ENCODE data around the gene ACTR6. TPM values are rescaled to one million over a fixed set of nuclear protein-coding genes. Genes with fewer than 3 reads are reported as not detected.
"Not testable (repeated sequence)": the region's sequence is repeated elsewhere in the genome, so short reads cannot be mapped to it uniquely, and the experiment has no call there.

Gene ACTR6
- total RNA-seq, 1 donor from 2014 or later = 26.1 TPM

DNA sequence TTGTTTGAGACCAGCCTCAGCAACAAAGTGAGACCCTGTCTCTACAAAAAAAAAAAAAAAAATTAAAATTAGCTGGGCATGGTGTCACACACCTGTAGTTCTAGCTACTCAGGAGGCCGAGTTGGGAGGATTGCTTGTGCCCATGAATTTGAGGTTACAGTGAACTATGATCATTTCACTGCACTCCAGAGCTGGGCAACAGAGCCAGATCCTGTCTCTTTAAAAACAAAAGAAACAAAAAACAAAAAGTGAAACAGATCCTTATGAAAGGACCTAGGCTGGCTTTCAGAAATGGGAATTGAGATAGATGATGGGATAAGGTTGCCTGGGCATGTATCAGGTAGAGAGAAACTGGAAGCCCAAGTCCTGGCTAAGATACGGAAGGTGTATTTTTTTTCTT is 13.9 kb downstream of the ACTR6 start:
- H3K27ac Mint-ChIP-seq (ENCODE audit: unreplicated experiment) = peak overlapping the region; percentile 14
- H3K27me3 Mint-ChIP-seq (ENCODE audit: unreplicated experiment) = no peaks in the 10 kb centered on the region
- H3K4me3 Mint-ChIP-seq (ENCODE audit: unreplicated experiment) = no peak overlapping the region
- no peak for DNase-seq (ENCODE audit: extremely low spot score, unreplicated experiment)
- H3K9me3 Mint-ChIP-seq (ENCODE audit: unreplicated experiment) = no peaks in the 10 kb centered on the region
- no peaks in the 10 kb centered on the region for H3K4me1 Mint-ChIP-seq (ENCODE audit: unreplicated experiment)
- H3K36me3 Mint-ChIP-seq (ENCODE audit: unreplicated experiment) = peaks cover 26% of the 10 kb centered on the region
- TF ChIP-seq, protein P1, sequence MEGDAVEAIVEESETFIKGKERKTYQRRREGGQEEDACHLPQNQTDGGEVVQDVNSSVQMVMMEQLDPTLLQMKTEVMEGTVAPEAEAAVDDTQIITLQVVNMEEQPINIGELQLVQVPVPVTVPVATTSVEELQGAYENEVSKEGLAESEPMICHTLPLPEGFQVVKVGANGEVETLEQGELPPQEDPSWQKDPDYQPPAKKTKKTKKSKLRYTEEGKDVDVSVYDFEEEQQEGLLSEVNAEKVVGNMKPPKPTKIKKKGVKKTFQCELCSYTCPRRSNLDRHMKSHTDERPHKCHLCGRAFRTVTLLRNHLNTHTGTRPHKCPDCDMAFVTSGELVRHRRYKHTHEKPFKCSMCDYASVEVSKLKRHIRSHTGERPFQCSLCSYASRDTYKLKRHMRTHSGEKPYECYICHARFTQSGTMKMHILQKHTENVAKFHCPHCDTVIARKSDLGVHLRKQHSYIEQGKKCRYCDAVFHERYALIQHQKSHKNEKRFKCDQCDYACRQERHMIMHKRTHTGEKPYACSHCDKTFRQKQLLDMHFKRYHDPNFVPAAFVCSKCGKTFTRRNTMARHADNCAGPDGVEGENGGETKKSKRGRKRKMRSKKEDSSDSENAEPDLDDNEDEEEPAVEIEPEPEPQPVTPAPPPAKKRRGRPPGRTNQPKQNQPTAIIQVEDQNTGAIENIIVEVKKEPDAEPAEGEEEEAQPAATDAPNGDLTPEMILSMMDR (IDR thresholded peaks at IDR 0.05) = no peak

DNA sequence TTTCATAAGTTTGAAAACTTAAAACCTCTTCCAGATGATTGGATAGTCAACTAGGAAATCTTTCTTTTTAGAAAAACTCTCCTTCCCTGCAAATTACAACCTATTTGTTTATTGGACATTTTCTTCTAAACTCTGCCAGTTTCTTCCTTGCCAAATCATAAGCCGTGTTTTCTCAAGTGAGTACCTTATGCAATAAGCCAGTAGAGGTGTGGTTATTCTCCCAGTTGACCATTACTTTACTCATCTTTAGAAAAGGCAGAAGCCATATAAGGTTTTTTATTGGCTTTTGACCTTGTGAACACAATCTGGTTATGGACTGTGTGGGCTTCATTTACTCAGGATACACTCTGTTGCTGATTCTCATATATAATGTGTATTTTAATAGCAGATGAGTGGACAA is 14.6 kb downstream of the ACTR6 start:
- no peak overlapping the region for H3K4me3 Mint-ChIP-seq (ENCODE audit: unreplicated experiment)
- no peaks in the 10 kb centered on the region for H3K4me1 Mint-ChIP-seq (ENCODE audit: unreplicated experiment)
- DNase-seq (ENCODE audit: extremely low spot score, unreplicated experiment) = no peak
- peaks cover 26% of the 10 kb centered on the region for H3K36me3 Mint-ChIP-seq (ENCODE audit: unreplicated experiment)
- H3K27ac Mint-ChIP-seq (ENCODE audit: unreplicated experiment) = no peak overlapping the region
- no peaks in the 10 kb centered on the region for H3K27me3 Mint-ChIP-seq (ENCODE audit: unreplicated experiment)
- TF ChIP-seq, protein P1 (IDR thresholded peaks at IDR 0.05) = no peak
- H3K9me3 Mint-ChIP-seq (ENCODE audit: unreplicated experiment) = no peaks in the 10 kb centered on the region

DNA sequence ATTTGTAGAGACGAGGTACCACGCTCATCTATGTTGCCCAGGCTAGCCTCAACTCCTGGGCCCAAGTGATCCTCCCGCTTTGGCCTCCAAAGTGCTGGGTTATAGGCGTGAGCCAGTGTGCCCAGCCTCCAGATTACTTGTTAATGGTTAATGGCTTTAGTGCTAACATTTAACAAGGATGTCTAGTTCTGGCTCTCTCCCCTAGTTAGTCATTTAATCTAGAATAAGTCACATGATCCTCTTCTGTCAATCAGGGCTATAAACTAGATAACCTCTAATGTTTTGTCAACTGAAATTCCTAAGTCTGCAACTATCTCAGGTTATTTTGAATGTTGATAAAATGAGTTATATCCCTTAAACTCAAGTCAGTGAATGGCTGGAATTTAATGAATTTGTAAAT is 15.7 kb downstream of the ACTR6 start:
- no peak overlapping the region for H3K4me3 Mint-ChIP-seq (ENCODE audit: unreplicated experiment)
- TF ChIP-seq, protein P1 (IDR thresholded peaks at IDR 0.05) = no peak
- H3K36me3 Mint-ChIP-seq (ENCODE audit: unreplicated experiment) = peaks cover 21% of the 10 kb centered on the region
- H3K9me3 Mint-ChIP-seq (ENCODE audit: unreplicated experiment) = no peaks in the 10 kb centered on the region
- H3K27ac Mint-ChIP-seq (ENCODE audit: unreplicated experiment) = no peak overlapping the region
- no peak for DNase-seq (ENCODE audit: extremely low spot score, unreplicated experiment)
- H3K4me1 Mint-ChIP-seq (ENCODE audit: unreplicated experiment) = no peaks in the 10 kb centered on the region
- H3K27me3 Mint-ChIP-seq (ENCODE audit: unreplicated experiment) = no peaks in the 10 kb centered on the region

DNA sequence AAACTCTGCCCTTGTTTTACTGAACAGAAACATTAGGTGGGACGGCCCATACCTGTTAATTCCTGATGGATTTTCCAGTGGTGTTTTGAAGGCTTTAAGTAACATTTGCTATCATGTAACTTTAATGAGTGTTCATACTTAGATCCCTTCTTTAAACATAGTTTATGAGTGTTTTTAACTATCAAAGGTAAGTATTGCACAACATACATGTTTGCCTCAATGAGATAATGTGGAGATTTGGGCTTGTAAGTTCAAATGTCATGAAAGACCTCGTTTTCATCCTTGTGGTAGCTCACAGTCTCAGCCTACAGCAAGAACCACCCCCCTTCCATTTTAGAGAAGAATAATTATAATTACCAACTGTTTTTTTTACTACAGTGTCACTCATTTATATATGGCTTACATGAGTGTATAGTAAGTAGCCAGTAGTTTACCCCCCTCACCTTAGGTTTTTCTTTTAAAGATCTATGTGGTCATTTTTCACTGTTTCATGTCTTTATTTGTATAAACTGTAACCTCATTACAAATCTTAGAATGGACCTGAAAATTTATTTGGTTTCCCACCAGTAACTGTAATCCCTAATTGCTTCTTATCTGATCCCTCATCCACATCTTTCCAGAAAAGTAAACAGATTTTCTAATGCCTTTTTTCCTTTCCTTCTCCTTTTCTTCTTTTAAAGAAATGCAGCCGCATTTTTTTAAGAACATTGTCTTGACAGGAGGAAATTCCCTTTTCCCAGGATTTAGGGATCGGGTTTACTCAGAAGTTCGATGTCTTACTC is 18.9 kb downstream of the ACTR6 start:
- TF ChIP-seq, protein P1 (IDR thresholded peaks at IDR 0.05) = no peak
- Mint-ChIP-seq H3K36me3 (ENCODE audit: unreplicated experiment) (peaks cover 27% of the 10 kb centered on the region), H3K4me1 (ENCODE audit: unreplicated experiment) (no peaks in the 10 kb centered on the region), H3K4me3 (ENCODE audit: unreplicated experiment) (no peak overlapping the region), H3K9me3 (ENCODE audit: unreplicated experiment) (no peaks in the 10 kb centered on the region), H3K27me3 (ENCODE audit: unreplicated experiment) (no peaks in the 10 kb centered on the region), H3K27ac (ENCODE audit: unreplicated experiment) (no peak overlapping the region)
- DNase-seq (ENCODE audit: extremely low spot score, unreplicated experiment) = no peak

DNA sequence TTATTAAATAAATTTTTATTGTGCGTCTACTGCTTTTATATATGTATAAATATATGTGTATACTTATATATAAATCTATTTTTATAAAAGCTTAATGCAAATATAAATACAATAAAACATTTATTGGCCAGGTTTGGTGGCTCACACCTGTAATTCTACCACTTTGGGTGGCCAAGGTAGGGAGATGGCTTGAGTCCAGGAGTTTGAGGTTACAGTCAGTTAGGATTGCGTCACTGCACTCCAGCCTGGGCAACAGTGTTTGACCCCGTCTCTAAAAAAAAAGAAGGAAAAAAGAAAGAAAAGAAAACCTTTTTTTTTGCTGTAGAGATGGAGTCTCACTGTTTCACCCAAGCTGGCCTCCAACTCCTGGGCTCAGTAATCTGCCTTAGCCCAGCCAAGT is 20.9 kb downstream of the ACTR6 start:
- Mint-ChIP-seq H3K36me3 (ENCODE audit: unreplicated experiment) (peaks cover 29% of the 10 kb centered on the region), H3K9me3 (ENCODE audit: unreplicated experiment) (no peaks in the 10 kb centered on the region), H3K4me1 (ENCODE audit: unreplicated experiment) (no peaks in the 10 kb centered on the region), H3K27me3 (ENCODE audit: unreplicated experiment) (no peaks in the 10 kb centered on the region), H3K4me3 (ENCODE audit: unreplicated experiment) (no peak overlapping the region), H3K27ac (ENCODE audit: unreplicated experiment) (no peak overlapping the region)
- TF ChIP-seq, protein P1 (IDR thresholded peaks at IDR 0.05) = no peak
- no peak for DNase-seq (ENCODE audit: extremely low spot score, unreplicated experiment)

DNA sequence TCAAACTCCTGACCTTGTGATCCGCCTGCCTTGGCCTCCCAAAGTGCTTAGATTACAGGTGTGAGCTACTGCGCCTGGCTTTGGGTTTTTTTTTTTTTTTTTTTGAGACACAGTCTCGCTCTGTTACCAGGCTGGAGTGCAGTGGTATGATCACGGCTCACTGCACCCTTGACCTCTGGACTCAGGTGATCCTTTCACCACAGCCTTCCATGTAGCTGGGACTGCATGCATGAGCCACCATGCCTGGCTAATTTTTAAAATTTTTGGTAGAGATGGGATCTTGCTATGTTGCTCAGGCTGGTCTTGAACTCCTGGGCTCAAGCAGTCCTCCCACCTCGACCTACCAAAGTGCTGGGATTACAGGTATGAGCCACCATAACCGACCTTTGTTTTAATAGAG is 21.6 kb downstream of the ACTR6 start:
- H3K9me3 Mint-ChIP-seq (ENCODE audit: unreplicated experiment); DNase-seq (ENCODE audit: extremely low spot score, unreplicated experiment); H3K4me1 Mint-ChIP-seq (ENCODE audit: unreplicated experiment); H3K4me3 Mint-ChIP-seq (ENCODE audit: unreplicated experiment); H3K27me3 Mint-ChIP-seq (ENCODE audit: unreplicated experiment); H3K27ac Mint-ChIP-seq (ENCODE audit: unreplicated experiment): not testable (repeated sequence)
- peaks cover 27% of the 10 kb centered on the region for H3K36me3 Mint-ChIP-seq (ENCODE audit: unreplicated experiment)

Measured in osteocyte (in vitro differentiated cells).